Coronary artery (tissue), 2 donors: ENCODE data around the gene ARHGEF6.
A peak's percentile ranks its signal among the peaks of the same experiment; 100 is the strongest.

ENCODE experiments used
- DNase-seq: peaks from one replicate; pipeline ENCODE4 v3.0.0-alpha.2; 2017; ENCODE audit warnings: low spot score
- H3K27ac ChIP-seq, 2 donors: fragments of 200-600 bp; sonication (generic); one replicate each; pipeline ENCODE4 v1.5.1; 2016 to 2019
- H3K4me3 ChIP-seq: fragments of 200-600 bp; sonication (generic); 2 replicates; pipeline ENCODE4 v1.5.1; 2016; ENCODE audit warnings: mild to moderate bottlenecking, moderate library complexity
- CTCF ChIP-seq: fragments of 200-600 bp; sonication (generic); IDR thresholded peaks from one replicate; pipeline ENCODE4 v1.5.1; 2019; ENCODE audit warnings: antibody characterized with exemption

ARHGEF6 gene

GRCh38 chrX:136714626-136715599 lies 65.8 kb downstream of the ARHGEF6 start:
- Histone ChIP-seq H3K27ac (no peak overlapping the region), H3K4me3 (no peak overlapping the region)
- no peak for DNase-seq
- no peak for TF ChIP-seq CTCF

GRCh38 chrX:136712650-136713310 lies 68.0 kb downstream of the ARHGEF6 start:
- Histone ChIP-seq H3K27ac (no peak overlapping the region), H3K4me3 (no peak overlapping the region)
- no peak for DNase-seq
- no peak for TF ChIP-seq CTCF

GRCh38 chrX:136711147-136711546 lies 69.6 kb downstream of the ARHGEF6 start:
- DNase-seq, result no peak
- Histone ChIP-seq H3K4me3 (no peak overlapping the region), H3K27ac (no peak overlapping the region)
- peak; percentile 17 for TF ChIP-seq CTCF

GRCh38 chrX:136710325-136710951 lies 70.3 kb downstream of the ARHGEF6 start:
- TF ChIP-seq CTCF, result no peak
- peak overlapping the region in 1 of 2 donors; percentile 38 for H3K27ac ChIP-seq

GRCh38 chrX:136708348-136708747 lies 72.4 kb downstream of the ARHGEF6 start:
- no peak overlapping the region for H3K4me3 ChIP-seq
- DNase-seq, result no peak
- no peak for TF ChIP-seq CTCF

More at GRCh38 chrX:136710325-136710951, 70.3 kb downstream of the ARHGEF6 start:
- no peak overlapping the region for H3K4me3 ChIP-seq
- no peak for DNase-seq

GRCh38 chrX:136697156-136697555 lies 83.6 kb downstream of the ARHGEF6 start:
- no peak overlapping the region for H3K27ac ChIP-seq
- H3K4me3 ChIP-seq, result no peak overlapping the region
- TF ChIP-seq CTCF, result no peak
- DNase-seq, result no peak

More at GRCh38 chrX:136708348-136708747, 72.4 kb downstream of the ARHGEF6 start:
- H3K27ac ChIP-seq, result no peak overlapping the region
